ENCODE data around the gene RNF4.
A peak's percentile ranks its signal among the peaks of the same experiment; 100 is the strongest.

The RNF4 gene

GRCh38 chr4:2433609-2434350 lies 35.1 kb upstream of the RNF4 start:
- TF ChIP-seq, protein P1, sequence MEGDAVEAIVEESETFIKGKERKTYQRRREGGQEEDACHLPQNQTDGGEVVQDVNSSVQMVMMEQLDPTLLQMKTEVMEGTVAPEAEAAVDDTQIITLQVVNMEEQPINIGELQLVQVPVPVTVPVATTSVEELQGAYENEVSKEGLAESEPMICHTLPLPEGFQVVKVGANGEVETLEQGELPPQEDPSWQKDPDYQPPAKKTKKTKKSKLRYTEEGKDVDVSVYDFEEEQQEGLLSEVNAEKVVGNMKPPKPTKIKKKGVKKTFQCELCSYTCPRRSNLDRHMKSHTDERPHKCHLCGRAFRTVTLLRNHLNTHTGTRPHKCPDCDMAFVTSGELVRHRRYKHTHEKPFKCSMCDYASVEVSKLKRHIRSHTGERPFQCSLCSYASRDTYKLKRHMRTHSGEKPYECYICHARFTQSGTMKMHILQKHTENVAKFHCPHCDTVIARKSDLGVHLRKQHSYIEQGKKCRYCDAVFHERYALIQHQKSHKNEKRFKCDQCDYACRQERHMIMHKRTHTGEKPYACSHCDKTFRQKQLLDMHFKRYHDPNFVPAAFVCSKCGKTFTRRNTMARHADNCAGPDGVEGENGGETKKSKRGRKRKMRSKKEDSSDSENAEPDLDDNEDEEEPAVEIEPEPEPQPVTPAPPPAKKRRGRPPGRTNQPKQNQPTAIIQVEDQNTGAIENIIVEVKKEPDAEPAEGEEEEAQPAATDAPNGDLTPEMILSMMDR (conservative IDR thresholded peaks at IDR 0.05) = no peak
- TF ChIP-seq ZFX (IDR thresholded peaks at IDR 0.05) = no peak
- H3K27ac ChIP-seq = peak overlapping the region; percentile 53

- H3K27ac ChIP-seq = no peak overlapping the region; the same call in 1 of the 2 replicates
- no peak for TF ChIP-seq ZFX (IDR thresholded peaks at IDR 0.05)
- TF ChIP-seq, protein P1 (conservative IDR thresholded peaks at IDR 0.05) = no peak
Observed at GRCh38 chr4:2434420-2434819, 34.5 kb upstream of the RNF4 start.

DNA sequence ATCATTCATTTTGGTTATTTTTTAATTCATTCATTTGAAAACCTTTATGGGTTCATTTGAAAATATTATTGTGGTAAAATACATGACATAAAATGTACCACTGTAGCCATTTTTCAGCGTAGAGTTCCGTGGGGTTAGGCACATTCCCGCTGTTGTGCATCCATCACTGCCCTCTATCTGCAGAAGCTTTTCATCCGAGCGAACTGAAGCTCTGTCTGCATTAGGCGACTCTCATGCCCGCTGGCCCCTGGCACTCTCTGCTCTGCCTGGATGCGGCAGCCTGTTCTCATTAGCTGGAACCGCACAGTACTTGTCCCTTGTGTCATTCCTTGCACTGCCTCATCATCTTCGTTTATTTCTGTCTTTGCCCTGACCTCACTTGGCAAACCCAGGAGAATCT lies 32.6 kb upstream of the RNF4 start:
- TF ChIP-seq ZFX (IDR thresholded peaks at IDR 0.05) = no peak
- H3K27ac ChIP-seq = no peak overlapping the region

DNA sequence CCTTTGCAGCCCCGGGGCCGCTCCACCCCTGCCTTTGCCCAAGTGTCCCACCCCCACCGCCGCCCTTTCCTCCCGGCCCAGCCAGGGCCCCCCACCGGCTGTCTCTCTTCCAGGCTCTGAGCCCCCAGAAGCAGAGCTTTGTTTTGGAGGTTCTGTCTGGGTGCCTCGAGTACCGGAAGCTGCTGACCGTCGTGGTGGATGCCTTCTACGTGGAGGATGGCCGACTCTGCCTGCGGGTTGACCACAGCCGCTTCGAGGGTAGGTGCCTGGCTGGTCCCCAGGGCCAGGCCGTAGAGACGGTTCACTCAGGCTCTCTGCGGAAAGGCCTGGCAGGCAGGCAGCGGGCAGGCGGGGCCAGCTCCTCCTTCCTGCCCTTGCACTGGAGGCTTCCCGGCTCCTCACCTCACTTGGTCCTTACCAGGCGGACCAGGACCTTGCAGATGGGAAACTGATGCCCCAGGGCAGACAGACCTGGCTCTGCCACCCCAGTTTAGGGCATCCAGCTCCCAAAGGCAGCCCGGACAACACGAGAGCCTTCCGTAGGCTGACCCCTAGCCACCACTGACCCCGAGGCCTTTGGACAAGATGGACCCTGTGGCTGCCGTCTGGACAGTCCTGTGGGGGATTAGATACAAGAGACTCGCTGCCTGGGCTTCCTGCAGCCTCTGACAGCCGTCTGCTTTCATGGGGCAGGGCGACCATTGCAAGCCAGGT lies 32.0 kb upstream of the RNF4 start:
- TF ChIP-seq, protein P1 (conservative IDR thresholded peaks at IDR 0.05) = no peak
- no peak for TF ChIP-seq ZFX (IDR thresholded peaks at IDR 0.05)
- H3K27ac ChIP-seq = no peak overlapping the region

GRCh38 chr4:2437475-2438215 lies 31.3 kb upstream of the RNF4 start:
- no peak for TF ChIP-seq ZFX (IDR thresholded peaks at IDR 0.05)
- TF ChIP-seq, protein P1 (conservative IDR thresholded peaks at IDR 0.05) = no peak
- H3K27ac ChIP-seq = no peak overlapping the region

DNA sequence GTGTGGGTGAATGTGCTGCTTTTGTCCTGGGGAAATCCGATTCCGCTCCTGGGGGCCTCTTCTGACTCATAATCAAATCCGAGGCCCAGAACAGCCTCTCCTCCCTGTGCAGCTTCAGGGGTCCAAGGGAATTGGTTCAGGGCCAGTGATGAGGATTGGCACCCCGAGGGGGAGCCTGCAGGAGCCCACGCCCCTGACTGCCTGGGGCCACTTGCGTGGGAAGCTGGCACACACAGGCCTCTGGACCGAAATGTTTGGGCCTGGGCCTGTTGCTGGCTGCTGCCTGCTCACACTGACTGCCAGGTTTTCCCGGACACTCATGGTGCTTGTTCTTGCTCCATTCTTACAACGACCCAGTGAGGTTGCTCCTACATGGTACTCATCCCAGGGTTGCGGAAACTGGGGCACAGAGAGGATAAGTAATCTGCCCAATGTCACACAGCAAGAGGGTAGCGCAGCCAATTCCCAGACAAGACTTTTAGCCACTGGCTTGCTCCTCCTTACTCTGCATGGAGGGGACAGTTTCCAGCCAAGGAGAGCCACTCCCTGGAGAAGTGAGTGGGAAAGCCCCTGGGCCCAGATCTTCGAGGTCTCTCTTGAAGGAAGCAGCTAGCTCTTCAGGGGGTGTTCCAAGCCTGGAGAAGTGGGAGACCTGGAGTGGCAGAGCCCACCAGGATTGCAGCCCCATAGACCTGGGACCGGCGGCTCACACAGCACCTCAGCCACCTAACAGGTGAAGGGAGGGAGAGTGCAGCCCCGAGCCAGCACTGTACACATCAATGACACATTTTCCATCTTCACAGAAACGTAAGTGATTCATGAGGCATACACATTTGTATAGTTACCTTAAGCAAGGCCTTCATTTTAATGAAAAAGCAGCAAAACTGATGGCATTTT lies 29.8 kb upstream of the RNF4 start:
- no peak overlapping the region for H3K27ac ChIP-seq
- TF ChIP-seq, protein P1 (conservative IDR thresholded peaks at IDR 0.05) = no peak
- no peak for TF ChIP-seq ZFX (IDR thresholded peaks at IDR 0.05)

All from C4-2B (cell line).